ENCODE results near the gene KLC3.

DNA sequence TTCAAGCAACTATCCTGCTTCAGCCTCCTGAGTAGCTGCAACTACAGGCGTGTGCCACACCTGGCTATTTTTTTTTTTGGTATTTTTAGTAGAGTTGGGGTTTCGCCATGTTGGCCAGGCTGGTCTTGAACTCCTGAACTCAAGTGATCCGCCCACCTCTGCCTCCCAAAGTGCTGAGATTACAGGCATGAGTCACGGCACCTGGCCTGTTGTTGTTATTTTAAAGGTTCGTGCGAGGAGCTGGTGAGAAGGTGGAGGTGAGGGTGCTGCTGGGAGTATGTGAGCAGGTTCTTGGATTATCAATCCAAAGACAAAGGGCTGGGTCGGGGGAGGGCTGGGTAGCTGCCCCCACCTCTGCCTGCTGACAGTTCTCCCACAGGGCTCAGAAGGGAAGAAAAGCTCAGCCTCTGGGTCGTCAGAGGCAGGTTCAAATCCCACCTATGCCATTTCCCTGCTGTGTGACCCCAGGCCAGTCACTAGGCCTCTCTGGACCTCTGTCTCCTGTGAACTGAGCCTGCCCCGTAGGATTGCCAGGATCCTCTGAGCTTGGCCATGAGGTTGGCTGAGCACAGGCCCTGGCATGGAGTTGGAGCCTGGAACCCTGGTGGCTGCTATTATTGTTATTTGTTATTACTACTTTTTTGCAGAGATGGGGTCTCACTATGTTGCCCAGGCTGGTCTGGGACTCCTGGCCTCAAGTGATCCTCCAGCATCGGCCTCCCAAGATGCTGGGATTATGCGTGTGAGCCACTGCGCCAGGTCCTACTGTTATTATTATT is 19.4 kb upstream of the KLC3 start:
- TF ChIP-seq, protein P1, sequence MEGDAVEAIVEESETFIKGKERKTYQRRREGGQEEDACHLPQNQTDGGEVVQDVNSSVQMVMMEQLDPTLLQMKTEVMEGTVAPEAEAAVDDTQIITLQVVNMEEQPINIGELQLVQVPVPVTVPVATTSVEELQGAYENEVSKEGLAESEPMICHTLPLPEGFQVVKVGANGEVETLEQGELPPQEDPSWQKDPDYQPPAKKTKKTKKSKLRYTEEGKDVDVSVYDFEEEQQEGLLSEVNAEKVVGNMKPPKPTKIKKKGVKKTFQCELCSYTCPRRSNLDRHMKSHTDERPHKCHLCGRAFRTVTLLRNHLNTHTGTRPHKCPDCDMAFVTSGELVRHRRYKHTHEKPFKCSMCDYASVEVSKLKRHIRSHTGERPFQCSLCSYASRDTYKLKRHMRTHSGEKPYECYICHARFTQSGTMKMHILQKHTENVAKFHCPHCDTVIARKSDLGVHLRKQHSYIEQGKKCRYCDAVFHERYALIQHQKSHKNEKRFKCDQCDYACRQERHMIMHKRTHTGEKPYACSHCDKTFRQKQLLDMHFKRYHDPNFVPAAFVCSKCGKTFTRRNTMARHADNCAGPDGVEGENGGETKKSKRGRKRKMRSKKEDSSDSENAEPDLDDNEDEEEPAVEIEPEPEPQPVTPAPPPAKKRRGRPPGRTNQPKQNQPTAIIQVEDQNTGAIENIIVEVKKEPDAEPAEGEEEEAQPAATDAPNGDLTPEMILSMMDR (conservative IDR thresholded peaks at IDR 0.05; ENCODE audit: low read length): no peak
- TF ChIP-seq EZH2phosphoT487 (IDR thresholded peaks at IDR 0.05; ENCODE audit: borderline replicate concordance): no peak

All from Loucy (cell line).